A549 (cell line): Measurements from ENCODE around the gene DNMT3B. TPM values are rescaled to one million over a fixed set of nuclear protein-coding genes. Genes with fewer than 3 reads are reported as not detected.

Experiments used
- ATAC-seq, 2 experiments: fragments of 200-7000 bp in 1 of 2; fragments of >200 bp in 1 of 2; cut with Nextera tagmentation in 1 of 2; cut with Tn5 transposase in 1 of 2; 3 replicates each; pipeline versions ENCODE4 v1.8.0 to v1.9.1; 2018 to 2020; ENCODE audit warnings: mild to moderate bottlenecking in 1 of 2, moderate library complexity in 1 of 2
- CTCF ChIA-PET: fragments of 300-600 bp; sonication (Branson Sonifier 250); formaldehyde crosslinking; extraction: SDS; loops from one replicate; lab custom pipeline; 2021; ENCODE audit warnings: antibody characterized with exemption, inconsistent platforms; lab: Yijun Ruan, JAX
- POLR2A ChIA-PET: fragments of 350-600 bp; formaldehyde crosslinking; extraction: SDS; loops from one replicate; lab custom pipeline; 2021; ENCODE audit warnings: antibody characterized with exemption, inconsistent platforms; lab: Yijun Ruan, JAX
- DNase-seq, 2 experiments: peaks; one replicate each; pipeline versions ENCODE4 v3.0.0 to v3.0.0-alpha.2; 2011 to 2016; ENCODE audit warnings: low read depth in 1 of 2, low spot score in 1 of 2
- FAIRE-seq: peaks from 2 replicates; lab custom pipeline; 2011; peaks lifted over from hg19 to GRCh38; lab: Jason Lieb, UNC
- H3K27ac ChIP-seq, 2 experiments: fragments of >200 bp; sonication (Bioruptor Twin); formaldehyde crosslinking; 3 replicates each; pipeline ENCODE4 v1.5.1; 2016 to 2017
- H3K4me1 ChIP-seq: fragments of >200 bp; sonication (Bioruptor Twin); formaldehyde crosslinking; 3 replicates; pipeline ENCODE4 v1.6.1; 2016
- H3K4me2 ChIP-seq: fragments of >200 bp; sonication (Bioruptor Twin); formaldehyde crosslinking; 3 replicates; pipeline ENCODE4 v1.6.1; 2016
- H3K4me3 ChIP-seq: fragments of >200 bp; sonication (Bioruptor Twin); formaldehyde crosslinking; 3 replicates; pipeline ENCODE4 v1.5.1; 2016
- H3K9me3 ChIP-seq: fragments of >200 bp; sonication (Bioruptor Twin); formaldehyde crosslinking; 3 replicates; pipeline ENCODE4 v1.6.1; 2016
- BHLHE40 ChIP-seq: IDR thresholded peaks from 2 replicates; pipeline ENCODE4 v1.6.1; 2012; ENCODE audit warnings: low read depth, low read length, inconsistent platforms
- CHD4 ChIP-seq: fragments of 200-600 bp; sonication (generic); IDR thresholded peaks from 2 replicates; pipeline ENCODE4 v1.6.1; 2016; ENCODE audit warnings: antibody characterized with exemption, mild to moderate bottlenecking, borderline replicate concordance
- ELK1 ChIP-seq: fragments of 150-350 bp; IDR thresholded peaks from 2 replicates; pipeline ENCODE4 v1.6.1; 2014; ENCODE audit warnings: low read depth, mild to moderate bottlenecking, low read length
- ESRRA ChIP-seq: fragments of 150-350 bp; IDR thresholded peaks from 2 replicates; pipeline ENCODE4 v1.6.1; 2014; ENCODE audit warnings: mild to moderate bottlenecking, low read length, borderline replicate concordance
- FOXS1 ChIP-seq: fragments of 250-450 bp; sonication (Bioruptor Pico); IDR thresholded peaks from 2 replicates; pipeline ENCODE4 v1.5.0; 2020; ENCODE audit warnings: mild to moderate bottlenecking, moderate library complexity
- GATA3 ChIP-seq: IDR thresholded peaks from 2 replicates; pipeline ENCODE4 v1.6.1; 2012; ENCODE audit warnings: borderline replicate concordance
- HOXA7 ChIP-seq: fragments of 250-450 bp; sonication (Bioruptor Pico); IDR thresholded peaks from 2 replicates; pipeline ENCODE4 v1.5.0; 2020; ENCODE audit warnings: mild to moderate bottlenecking, moderate library complexity
- HOXB13 ChIP-seq: fragments of 250-450 bp; sonication (Bioruptor Pico); IDR thresholded peaks from 2 replicates; pipeline ENCODE4 v1.5.0; 2020; ENCODE audit warnings: low read depth, mild to moderate bottlenecking, moderate library complexity
- HOXB5 ChIP-seq: fragments of 250-450 bp; sonication (Bioruptor Pico); IDR thresholded peaks from 2 replicates; pipeline ENCODE4 v1.5.0; 2020; ENCODE audit warnings: mild to moderate bottlenecking, moderate library complexity
- MAX ChIP-seq: IDR thresholded peaks from 2 replicates; pipeline ENCODE4 v1.6.1; 2012
- MAZ ChIP-seq: fragments of 150-350 bp; IDR thresholded peaks from 2 replicates; pipeline ENCODE4 v1.6.1; 2014; ENCODE audit warnings: antibody characterized with exemption, low read depth, low read length, borderline replicate concordance
- MYC ChIP-seq: IDR thresholded peaks from 2 replicates; pipeline ENCODE4 v1.6.1; 2012; ENCODE audit warnings: mild to moderate bottlenecking, inconsistent platforms, low read length, improper control_type of control experiment, borderline replicate concordance
- NFE2L2 ChIP-seq: fragments of 150-350 bp; conservative IDR thresholded peaks from 2 replicates; pipeline ENCODE4 v1.6.1; 2014; ENCODE audit warnings: low read length
- NR3C1 ChIP-seq: fragments of >200 bp; sonication (Bioruptor Twin); formaldehyde crosslinking; IDR thresholded peaks from 3 replicates; pipeline ENCODE4 v1.6.1; 2017
- POLR2A ChIP-seq: IDR thresholded peaks from 2 replicates; pipeline ENCODE4 v1.6.1; 2012; ENCODE audit warnings: mild to moderate bottlenecking, low read length
- RAD21 ChIP-seq, 2 experiments: fragments of >200 bp in 1 of 2; sonication (Bioruptor Twin) in 1 of 2; formaldehyde crosslinking in 1 of 2; IDR thresholded peaks in 1 of 2; conservative IDR thresholded peaks in 1 of 2; 2 replicates in 1 of 2; 3 replicates in 1 of 2; pipeline ENCODE4 v1.6.1; 2012 to 2018; ENCODE audit warnings: inconsistent platforms in 1 of 2
- RCOR1 ChIP-seq: fragments of 150-350 bp; IDR thresholded peaks from 2 replicates; pipeline ENCODE4 v1.6.1; 2014; ENCODE audit warnings: antibody characterized with exemption, low read length, low read depth
- RFX5 ChIP-seq: fragments of 450-650 bp; IDR thresholded peaks from 2 replicates; pipeline ENCODE4 v1.7.1; 2014; ENCODE audit warnings: antibody characterized with exemption, mild to moderate bottlenecking, moderate library complexity
- SMC3 ChIP-seq: fragments of >200 bp; sonication (Bioruptor Twin); formaldehyde crosslinking; IDR thresholded peaks from 3 replicates; pipeline ENCODE4 v1.6.1; 2018; ENCODE audit warnings: inconsistent platforms
- SREBF2 ChIP-seq: fragments of 450-650 bp; IDR thresholded peaks from 2 replicates; pipeline ENCODE4 v1.6.1; 2014; ENCODE audit warnings: mild to moderate bottlenecking, moderate library complexity
- ZSCAN20 ChIP-seq: fragments of 250-450 bp; sonication (Bioruptor Pico); IDR thresholded peaks from 2 replicates; pipeline ENCODE4 v1.8.0; 2022; ENCODE audit warnings: mild to moderate bottlenecking, moderate library complexity
- WGBS: methylation state at CpG from one replicate; pipeline ENCODE4 v1.1.6; 2017; ENCODE audit errors: missing lambda C conversion rate; 5-methylcytosine and 5-hydroxymethylcytosine counted together
- polyA plus RNA-seq, 4 experiments: library from polyadenylated mRNA; depleted of rRNA in 3 of 4; stranded (reverse); fragments of >200 nt; fragmentation: RNase III in 1 of 4; extraction: RNeasy Plus Mini Kit Qiagen cat#74134 plus additional on column Dnase treatment in 1 of 4; gene quantifications; 2 replicates in 3 of 4; 3 replicates in 1 of 4; pipeline ENCODE4 v1.2.3, GENCODE V29; 2011 to 2017
- TF ChIP-seq, protein P1 (sequence below): fragments of >200 bp; sonication (Bioruptor Twin); formaldehyde crosslinking; IDR thresholded peaks from 3 replicates; pipeline ENCODE4 v1.5.1; 2016
- TF ChIP-seq, protein P2 (sequence below): fragments of 450-650 bp; IDR thresholded peaks from 2 replicates; pipeline ENCODE4 v1.6.1; 2014; ENCODE audit warnings: antibody characterized with exemption
- TF ChIP-seq, protein P3 (sequence below): fragments of >200 bp; sonication (Bioruptor Twin); formaldehyde crosslinking; IDR thresholded peaks from 2 replicates; pipeline ENCODE4 v1.6.1; 2016

The DNMT3B gene
- polyA plus RNA-seq, 2 of the 4 experiments (the other 2 are of a cell fraction): 5.2 to 11.3 TPM

DNA sequence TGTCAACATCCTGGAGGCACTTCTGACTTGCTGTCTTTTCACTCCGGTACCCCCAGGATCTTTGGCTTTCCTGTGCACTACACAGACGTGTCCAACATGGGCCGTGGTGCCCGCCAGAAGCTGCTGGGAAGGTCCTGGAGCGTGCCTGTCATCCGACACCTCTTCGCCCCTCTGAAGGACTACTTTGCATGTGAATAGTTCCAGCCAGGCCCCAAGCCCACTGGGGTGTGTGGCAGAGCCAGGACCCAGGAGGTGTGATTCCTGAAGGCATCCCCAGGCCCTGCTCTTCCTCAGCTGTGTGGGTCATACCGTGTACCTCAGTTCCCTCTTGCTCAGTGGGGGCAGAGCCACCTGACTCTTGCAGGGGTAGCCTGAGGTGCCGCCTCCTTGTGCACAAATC is 45.5 kb downstream of the DNMT3B start:
- H3K4me1 ChIP-seq: no peaks in the 10 kb centered on the region
- 91% methylated on average over 9 of the region's 9 CpGs for WGBS
- no peak for ATAC-seq
- no peak for TF ChIP-seq SMC3
- no peak for TF ChIP-seq NR3C1
- no peak for TF ChIP-seq BHLHE40
- no peak for TF ChIP-seq HOXB13
- no peak for TF ChIP-seq ELK1
- TF ChIP-seq, protein P1, sequence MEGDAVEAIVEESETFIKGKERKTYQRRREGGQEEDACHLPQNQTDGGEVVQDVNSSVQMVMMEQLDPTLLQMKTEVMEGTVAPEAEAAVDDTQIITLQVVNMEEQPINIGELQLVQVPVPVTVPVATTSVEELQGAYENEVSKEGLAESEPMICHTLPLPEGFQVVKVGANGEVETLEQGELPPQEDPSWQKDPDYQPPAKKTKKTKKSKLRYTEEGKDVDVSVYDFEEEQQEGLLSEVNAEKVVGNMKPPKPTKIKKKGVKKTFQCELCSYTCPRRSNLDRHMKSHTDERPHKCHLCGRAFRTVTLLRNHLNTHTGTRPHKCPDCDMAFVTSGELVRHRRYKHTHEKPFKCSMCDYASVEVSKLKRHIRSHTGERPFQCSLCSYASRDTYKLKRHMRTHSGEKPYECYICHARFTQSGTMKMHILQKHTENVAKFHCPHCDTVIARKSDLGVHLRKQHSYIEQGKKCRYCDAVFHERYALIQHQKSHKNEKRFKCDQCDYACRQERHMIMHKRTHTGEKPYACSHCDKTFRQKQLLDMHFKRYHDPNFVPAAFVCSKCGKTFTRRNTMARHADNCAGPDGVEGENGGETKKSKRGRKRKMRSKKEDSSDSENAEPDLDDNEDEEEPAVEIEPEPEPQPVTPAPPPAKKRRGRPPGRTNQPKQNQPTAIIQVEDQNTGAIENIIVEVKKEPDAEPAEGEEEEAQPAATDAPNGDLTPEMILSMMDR: no peak
- no peak for TF ChIP-seq MAX
- H3K27ac ChIP-seq: no peak overlapping the region
- DNase-seq: no peak
- no peaks in the 10 kb centered on the region for H3K9me3 ChIP-seq
- CTCF ChIA-PET: interaction anchor here (2.0 to 11.0 kb wide), 3 partner anchors 18 to 29 kb away, joined by 8 to 61 read pairs (median 11); no protein-coding TSS in a partner anchor
- POLR2A ChIA-PET: no interaction called here
- no peak overlapping the region for H3K4me2 ChIP-seq
- no peak overlapping the region for H3K4me3 ChIP-seq
- FAIRE-seq: no peak

DNA sequence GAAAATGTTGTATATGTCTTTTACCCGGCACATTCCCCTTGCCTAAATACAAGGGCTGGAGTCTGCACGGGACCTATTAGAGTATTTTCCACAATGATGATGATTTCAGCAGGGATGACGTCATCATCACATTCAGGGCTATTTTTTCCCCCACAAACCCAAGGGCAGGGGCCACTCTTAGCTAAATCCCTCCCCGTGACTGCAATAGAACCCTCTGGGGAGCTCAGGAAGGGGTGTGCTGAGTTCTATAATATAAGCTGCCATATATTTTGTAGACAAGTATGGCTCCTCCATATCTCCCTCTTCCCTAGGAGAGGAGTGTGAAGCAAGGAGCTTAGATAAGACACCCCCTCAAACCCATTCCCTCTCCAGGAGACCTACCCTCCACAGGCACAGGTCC is 46.3 kb downstream of the DNMT3B start:
- CTCF ChIA-PET: interaction anchor here (0.6 to 2.0 kb wide), 6 partner anchors 13 to 85 kb away, joined by 3 to 11 read pairs (median 4); no protein-coding TSS in a partner anchor
- Histone ChIP-seq H3K4me3 (no peak overlapping the region), H3K4me2 (no peak overlapping the region), H3K4me1 (no peaks in the 10 kb centered on the region), H3K9me3 (no peaks in the 10 kb centered on the region), H3K27ac (no peak overlapping the region)
- FAIRE-seq (no peak), ATAC-seq (no peak), DNase-seq (no peak)
- TF ChIP-seq, protein P2, sequence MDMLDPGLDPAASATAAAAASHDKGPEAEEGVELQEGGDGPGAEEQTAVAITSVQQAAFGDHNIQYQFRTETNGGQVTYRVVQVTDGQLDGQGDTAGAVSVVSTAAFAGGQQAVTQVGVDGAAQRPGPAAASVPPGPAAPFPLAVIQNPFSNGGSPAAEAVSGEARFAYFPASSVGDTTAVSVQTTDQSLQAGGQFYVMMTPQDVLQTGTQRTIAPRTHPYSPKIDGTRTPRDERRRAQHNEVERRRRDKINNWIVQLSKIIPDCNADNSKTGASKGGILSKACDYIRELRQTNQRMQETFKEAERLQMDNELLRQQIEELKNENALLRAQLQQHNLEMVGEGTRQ: no peak
- TF ChIP-seq ESRRA: no peak
- no peak for TF ChIP-seq CHD4
- TF ChIP-seq NR3C1: no peak
- no peak for TF ChIP-seq ZSCAN20 (CRISPR knock-in tag)
- TF ChIP-seq SREBF2: no peak
- no peak for TF ChIP-seq BHLHE40
- no peak for TF ChIP-seq MAZ
- TF ChIP-seq RCOR1: no peak
- TF ChIP-seq HOXB5 (CRISPR knock-in tag): no peak
- no peak for TF ChIP-seq HOXA7
- no peak for TF ChIP-seq FOXS1 (CRISPR knock-in tag)
- no peak for TF ChIP-seq NFE2L2
- TF ChIP-seq SMC3: no peak
- no peak for TF ChIP-seq MYC
- TF ChIP-seq RFX5: no peak
- no peak for TF ChIP-seq POLR2A
- no peak for TF ChIP-seq RAD21 (conservative IDR thresholded peaks at IDR 0.05 in 1 of 2, IDR thresholded peaks at IDR 0.05 in 1 of 2)
- no peak for TF ChIP-seq GATA3
- TF ChIP-seq, protein P3, sequence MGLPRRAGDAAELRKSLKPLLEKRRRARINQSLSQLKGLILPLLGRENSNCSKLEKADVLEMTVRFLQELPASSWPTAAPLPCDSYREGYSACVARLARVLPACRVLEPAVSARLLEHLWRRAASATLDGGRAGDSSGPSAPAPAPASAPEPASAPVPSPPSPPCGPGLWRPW: no peak
- POLR2A ChIA-PET: no interaction called here
- 82% methylated on average over 4 of the region's 4 CpGs for WGBS
